HepG2 (cell line): ENCODE data around the gene NUAK1.

Source experiments
- NFYB ChIP-seq: sonication (generic); formaldehyde crosslinking; IDR thresholded peaks from 2 replicates; pipeline ENCODE4 v1.4.0; 2020; ENCODE audit warnings: missing genetic modification reagents
- POLR2A ChIP-seq, 2 experiments: IDR thresholded peaks; 2 replicates each; pipeline ENCODE4 v1.6.1; 2011; ENCODE audit warnings: low read depth in 2 of 2, low read length in 2 of 2, mild to moderate bottlenecking in 1 of 2, moderate library complexity in 1 of 2; ENCODE audit not compliant: insufficient read depth in 1 of 2
- SKIL ChIP-seq: sonication (generic); formaldehyde crosslinking; IDR thresholded peaks from 2 replicates; pipeline ENCODE4 v1.8.0; 2022; ENCODE audit warnings: missing genetic modification reagents, mild to moderate bottlenecking, moderate library complexity, borderline replicate concordance
- TARDBP ChIP-seq: sonication (generic); formaldehyde crosslinking; IDR thresholded peaks from 2 replicates; pipeline ENCODE4 v1.8.0; 2022; ENCODE audit warnings: mild to moderate bottlenecking, missing genetic modification reagents
- ZFP36L1 ChIP-seq: sonication (generic); formaldehyde crosslinking; IDR thresholded peaks from 2 replicates; pipeline ENCODE4 v1.8.0; 2022; ENCODE audit warnings: mild to moderate bottlenecking, missing genetic modification reagents, moderate library complexity
- TF ChIP-seq, protein P1 (sequence below): IDR thresholded peaks from 2 replicates; pipeline ENCODE4 v1.6.1; 2016
- TF ChIP-seq, protein P2 (sequence below): sonication (generic); formaldehyde crosslinking; conservative IDR thresholded peaks from 2 replicates; pipeline ENCODE4 v1.4.0; 2020; ENCODE audit warnings: missing genetic modification reagents

DNA sequence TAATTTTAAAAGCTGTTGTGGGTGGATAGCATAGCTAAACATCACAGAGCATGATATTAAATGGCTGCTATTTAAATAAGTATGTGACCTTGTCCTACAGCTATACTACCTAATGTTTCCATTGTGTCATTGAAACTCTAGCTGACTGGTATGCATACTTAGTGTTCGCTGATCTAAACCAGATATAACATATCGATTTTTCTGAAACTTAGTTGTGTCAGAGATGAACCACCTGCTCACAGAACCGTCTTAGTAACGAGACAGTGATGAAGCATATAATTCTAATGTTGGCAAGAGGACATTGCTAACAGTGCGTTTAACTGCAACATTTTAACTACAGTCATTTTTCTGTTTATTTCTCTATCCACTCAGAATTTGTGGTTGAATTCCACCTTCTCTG is 36.1 kb upstream of the NUAK1 start:
- TF ChIP-seq NFYB (CRISPR knock-in tag) (no peak), SKIL (CRISPR knock-in tag) (no peak), TARDBP (CRISPR knock-in tag) (no peak), POLR2A (IDR thresholded peaks at IDR 0.05; ENCODE audit: insufficient read depth in 1 of 2, low read depth in 2 of 2, low read length in 2 of 2) (no peak), ZFP36L1 (no peak)
- TF ChIP-seq, protein P1, sequence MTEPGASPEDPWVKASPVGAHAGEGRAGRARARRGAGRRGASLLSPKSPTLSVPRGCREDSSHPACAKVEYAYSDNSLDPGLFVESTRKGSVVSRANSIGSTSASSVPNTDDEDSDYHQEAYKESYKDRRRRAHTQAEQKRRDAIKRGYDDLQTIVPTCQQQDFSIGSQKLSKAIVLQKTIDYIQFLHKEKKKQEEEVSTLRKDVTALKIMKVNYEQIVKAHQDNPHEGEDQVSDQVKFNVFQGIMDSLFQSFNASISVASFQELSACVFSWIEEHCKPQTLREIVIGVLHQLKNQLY (CRISPR knock-in tag), result no peak
- TF ChIP-seq, protein P2, sequence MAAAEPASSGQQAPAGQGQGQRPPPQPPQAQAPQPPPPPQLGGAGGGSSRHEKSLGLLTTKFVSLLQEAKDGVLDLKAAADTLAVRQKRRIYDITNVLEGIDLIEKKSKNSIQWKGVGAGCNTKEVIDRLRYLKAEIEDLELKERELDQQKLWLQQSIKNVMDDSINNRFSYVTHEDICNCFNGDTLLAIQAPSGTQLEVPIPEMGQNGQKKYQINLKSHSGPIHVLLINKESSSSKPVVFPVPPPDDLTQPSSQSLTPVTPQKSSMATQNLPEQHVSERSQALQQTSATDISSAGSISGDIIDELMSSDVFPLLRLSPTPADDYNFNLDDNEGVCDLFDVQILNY (CRISPR knock-in tag), result no peak
